Erythroblast (primary cell): Measurements from ENCODE around the gene CACNG7.

Experiments used
- GATA1 ChIP-seq: IDR thresholded peaks from 2 replicates; pipeline ENCODE4 v1.6.1; 2011; ENCODE audit warnings: low read depth, mild to moderate bottlenecking, control low read depth, low read length, moderate library complexity
- POLR2A ChIP-seq: IDR thresholded peaks from 2 replicates; pipeline ENCODE4 v1.6.1; 2011; ENCODE audit warnings: mild to moderate bottlenecking, low read length

DNA sequence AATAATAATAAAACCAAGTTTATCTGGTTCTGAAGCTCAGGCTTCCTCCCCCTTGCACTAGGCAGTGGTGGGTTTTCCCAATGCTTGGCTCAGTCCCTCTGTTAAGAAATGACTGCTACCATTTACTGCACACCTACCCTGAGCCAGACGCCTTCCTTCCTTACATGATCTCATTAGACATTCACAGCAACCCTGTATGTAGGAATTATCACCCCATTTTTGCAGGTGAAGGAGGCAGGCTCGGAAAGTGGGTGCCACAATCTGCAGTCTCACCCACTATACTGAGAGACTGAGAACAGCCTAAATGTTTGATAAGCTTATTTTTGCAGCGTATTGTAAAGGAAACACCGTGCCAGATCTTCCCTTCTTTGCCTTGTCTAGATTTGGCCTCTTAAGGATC is 35.3 kb downstream of the CACNG7 start:
- TF ChIP-seq POLR2A (no peak), GATA1 (no peak)
